SK-N-SH (cell line): Measurements from ENCODE around the gene THAP2.

Experiments
- POLR2AphosphoS5 ChIP-seq: IDR thresholded peaks from 2 replicates; pipeline ENCODE4 v1.6.1; 2012; ENCODE audit warnings: low read depth, low read length
- SIN3A ChIP-seq: IDR thresholded peaks from 2 replicates; pipeline ENCODE4 v1.6.1; 2012; ENCODE audit warnings: low read depth, mild to moderate bottlenecking, low read length, moderate library complexity, borderline replicate concordance

DNA sequence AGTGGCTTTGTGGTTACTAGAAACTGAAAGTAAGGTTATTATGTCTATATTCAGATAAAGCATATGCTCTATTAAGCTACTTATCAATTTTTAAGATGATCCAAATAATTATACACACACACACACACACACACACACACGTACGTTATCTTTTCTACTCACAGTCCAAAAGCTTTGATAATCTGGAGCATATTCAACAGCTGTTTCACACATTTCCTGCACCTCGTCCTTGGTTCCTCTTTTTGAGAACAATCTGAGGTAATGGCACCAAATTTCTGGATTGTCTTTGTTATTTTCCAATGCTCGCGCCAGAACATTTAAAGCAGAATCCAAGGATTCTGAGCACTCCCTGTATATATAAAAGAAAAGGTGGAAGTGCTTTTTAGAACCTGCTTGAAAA lies 38.0 kb upstream of the THAP2 start:
- TF ChIP-seq POLR2AphosphoS5 = no peak
- no peak for TF ChIP-seq SIN3A
